SK-N-SH (cell line): ENCODE measurements around the gene ADAMTSL5. TPM values are rescaled to one million over a fixed set of nuclear protein-coding genes. Genes with fewer than 3 reads are reported as not detected.

Experiments used
- CTCF ChIA-PET: fragments of 300-600, 350-600 bp; formaldehyde crosslinking; extraction: SDS; loops from one replicate; lab custom pipeline; 2021; lab: Yijun Ruan, JAX
- POLR2A ChIA-PET: fragments of 350-600 bp; sonication (Branson Sonifier 250); formaldehyde crosslinking; extraction: SDS; loops from one replicate; lab custom pipeline; 2020; ENCODE audit warnings: antibody characterized with exemption, inconsistent platforms; lab: Yijun Ruan, JAX
- DNase-seq: peaks from one replicate; pipeline ENCODE4 v3.0.0; 2012
- H2AFZ ChIP-seq: fragments of 200-600 bp; sonication (generic); 2 replicates; pipeline ENCODE4 v1.8.1; 2016; ENCODE audit warnings: antibody characterized with exemption, mild to moderate bottlenecking, low read depth
- H3F3A ChIP-seq: fragments of 200-600 bp; sonication (generic); replicated peaks from 2 replicates; pipeline ENCODE3; 2016; ENCODE audit warnings: antibody characterized with exemption, mild to moderate bottlenecking; ENCODE audit not compliant: insufficient read depth
- H3K27ac ChIP-seq, 2 experiments: fragments of 200-500 bp in 1 of 2; fragments of 200-600 bp in 1 of 2; sonication (Bioruptor generic) in 1 of 2; sonication (generic), shearing (Covaris generic) in 1 of 2; 2 replicates each; pipeline versions ENCODE4 v1.5.1 to v1.6.1; 2014 to 2016; ENCODE audit warnings: low read depth in 2 of 2, inconsistent platforms in 1 of 2, low read length in 1 of 2, mild to moderate bottlenecking in 1 of 2, mixed read lengths in 1 of 2
- H3K27me3 ChIP-seq: fragments of 200-600 bp; sonication (generic), shearing (Covaris generic); 2 replicates; pipeline ENCODE4 v1.6.1; 2016; ENCODE audit warnings: mixed run types; ENCODE audit not compliant: insufficient read depth
- H3K36me3 ChIP-seq, 2 experiments: fragments of 200-500 bp in 1 of 2; fragments of 200-600 bp in 1 of 2; sonication (Bioruptor generic) in 1 of 2; sonication (generic) in 1 of 2; replicated peaks in 1 of 2; 2 replicates each; pipeline versions ENCODE3 to v1.5.1; 2014 to 2016; ENCODE audit warnings: low read length in 1 of 2, mild to moderate bottlenecking in 1 of 2; ENCODE audit not compliant: insufficient read depth in 2 of 2, control insufficient read depth in 1 of 2
- H3K4me1 ChIP-seq, 2 experiments: fragments of 200-500 bp in 1 of 2; fragments of 200-600 bp in 1 of 2; sonication (Bioruptor generic) in 1 of 2; sonication (generic), shearing (Covaris generic) in 1 of 2; 2 replicates each; pipeline versions ENCODE4 v1.5.1 to v1.6.1; 2014 to 2016; ENCODE audit warnings: low read depth in 1 of 2, low read length in 1 of 2, mixed run types in 1 of 2; ENCODE audit not compliant: insufficient read depth in 2 of 2, control insufficient read depth in 1 of 2
- H3K4me2 ChIP-seq: fragments of 200-600 bp; sonication (generic), shearing (Covaris generic); 2 replicates; pipeline ENCODE4 v1.6.1; 2017; ENCODE audit warnings: mixed run types
- H3K4me3 ChIP-seq, 2 experiments: fragments of 200-500 bp in 1 of 2; fragments of 200-600 bp in 1 of 2; sonication (Bioruptor generic) in 1 of 2; sonication (generic), shearing (Covaris generic) in 1 of 2; 2 replicates each; pipeline versions ENCODE4 v1.5.1 to v1.8.1; 2014 to 2016; ENCODE audit warnings: low read depth in 2 of 2, inconsistent platforms in 1 of 2, low read length in 1 of 2, mild to moderate bottlenecking in 1 of 2, mixed read lengths in 1 of 2, moderate library complexity in 1 of 2
- H3K79me2 ChIP-seq: fragments of 200-600 bp; sonication (generic); 2 replicates; pipeline ENCODE4 v1.8.1; 2017; ENCODE audit warnings: mild to moderate bottlenecking; ENCODE audit not compliant: insufficient read depth
- H3K9ac ChIP-seq: fragments of 200-600 bp; sonication (generic); 2 replicates; pipeline ENCODE4 v1.6.1; 2017; ENCODE audit warnings: mixed run types
- H3K9me2 ChIP-seq: fragments of 200-600 bp; sonication (generic); 2 replicates; pipeline ENCODE4 v1.6.1; 2017; ENCODE audit warnings: mixed run types
- H3K9me3 ChIP-seq: fragments of 200-600 bp; sonication (generic); 2 replicates; pipeline ENCODE4 v1.6.1; 2017; ENCODE audit warnings: mixed run types, mild to moderate bottlenecking, moderate library complexity
- H4K20me1 ChIP-seq: fragments of 200-600 bp; sonication (generic); 2 replicates; pipeline ENCODE4 v1.6.1; 2017; ENCODE audit warnings: mild to moderate bottlenecking, mixed run types; ENCODE audit not compliant: insufficient read depth
- ELF1 ChIP-seq: IDR thresholded peaks from 2 replicates; pipeline ENCODE4 v1.4.0; 2012
- FOXM1 ChIP-seq: IDR thresholded peaks from 2 replicates; pipeline ENCODE4 v1.4.0; 2012; ENCODE audit warnings: low read depth, mild to moderate bottlenecking
- GABPA ChIP-seq: IDR thresholded peaks from 2 replicates; pipeline ENCODE4 v1.4.0; 2012; ENCODE audit warnings: low read depth, mild to moderate bottlenecking
- GATA2 ChIP-seq: sonication (generic); formaldehyde crosslinking; IDR thresholded peaks from 2 replicates; pipeline ENCODE4 v1.5.0; 2020; ENCODE audit warnings: mild to moderate bottlenecking, missing genetic modification reagents
- MAX ChIP-seq: IDR thresholded peaks from 2 replicates; pipeline ENCODE4 v1.4.0; 2012; ENCODE audit warnings: low read depth
- MEF2A ChIP-seq: IDR thresholded peaks from 2 replicates; pipeline ENCODE4 v1.4.0; 2012; ENCODE audit warnings: low read depth, borderline replicate concordance
- MXI1 ChIP-seq: IDR thresholded peaks from 2 replicates; pipeline ENCODE4 v1.6.1; 2012; ENCODE audit warnings: mild to moderate bottlenecking, low read depth, low read length, improper control_type of control experiment
- PBX3 ChIP-seq: IDR thresholded peaks from 2 replicates; pipeline ENCODE4; 2012
- POLR2AphosphoS5 ChIP-seq: IDR thresholded peaks from 2 replicates; pipeline ENCODE4 v1.6.1; 2012; ENCODE audit warnings: low read depth, low read length
- RAD21 ChIP-seq: IDR thresholded peaks from 2 replicates; pipeline ENCODE4 v1.6.1; 2012; ENCODE audit warnings: mild to moderate bottlenecking, low read length
- RXRA ChIP-seq: IDR thresholded peaks from 2 replicates; pipeline ENCODE4 v1.4.0; 2012; ENCODE audit warnings: low read depth, mild to moderate bottlenecking, borderline replicate concordance
- TAF1 ChIP-seq: IDR thresholded peaks from 2 replicates; pipeline ENCODE4 v1.6.1; 2012; ENCODE audit warnings: low read depth, mild to moderate bottlenecking, low read length, moderate library complexity, borderline replicate concordance
- TCF12 ChIP-seq: IDR thresholded peaks from 2 replicates; pipeline ENCODE4 v1.4.0; 2012
- TEAD4 ChIP-seq: IDR thresholded peaks from 2 replicates; pipeline ENCODE4 v1.4.0; 2012; ENCODE audit warnings: mild to moderate bottlenecking, borderline replicate concordance; ENCODE audit not compliant: insufficient read depth
- USF1 ChIP-seq: IDR thresholded peaks from 2 replicates; pipeline ENCODE4 v1.4.0; 2012; ENCODE audit warnings: low read depth, borderline replicate concordance
- USF2 ChIP-seq: fragments of 150-350 bp; IDR thresholded peaks from 2 replicates; pipeline ENCODE4 v1.6.1; 2017; ENCODE audit warnings: antibody characterized with exemption, low read length, low read depth, borderline replicate concordance
- WGBS: methylation state at CpG from one replicate; pipeline ENCODE4 v1.1.6; 2017; ENCODE audit warnings: low lambda C conversion rate; 5-methylcytosine and 5-hydroxymethylcytosine counted together
- polyA plus RNA-seq, 3 experiments: library from polyadenylated mRNA; depleted of rRNA; stranded (reverse); fragments of >200 nt; gene quantifications; 2 replicates each; pipeline ENCODE4 v1.2.3, GENCODE V29; 2012

ADAMTSL5 gene
- polyA plus RNA-seq, 1 of the 3 experiments (the other 2 are of a cell fraction): 5.7 TPM

- ChIA-PET CTCF (interaction anchor here (3.6 kb wide), 1 partner anchor 15 kb away, joined by 19 read pairs; no protein-coding TSS in a partner anchor), POLR2A (no interaction called here)
- no peak overlapping the region for H3K4me3 ChIP-seq
- H3K4me1 ChIP-seq: peaks cover 0 to 8% of the 10 kb centered on the region in 2 experiments; a peak in 2 of 4 replicates
- no peaks in the 10 kb centered on the region for H3F3A ChIP-seq
- no peaks in the 10 kb centered on the region for H3K9me3 ChIP-seq
- WGBS: 90% methylated on average over 5 of the region's 17 CpGs
- H3K27ac ChIP-seq: no peak overlapping the region
- no peak overlapping the region for H3K4me2 ChIP-seq
- TF ChIP-seq TCF12 (no peak), GABPA (no peak), POLR2AphosphoS5 (no peak), USF1 (no peak), MAX (no peak), RXRA (no peak), GATA2 (CRISPR knock-in tag) (no peak), TEAD4 (no peak), MEF2A (no peak), USF2 (no peak), TAF1 (no peak), ELF1 (no peak), FOXM1 (no peak), MXI1 (no peak), RAD21 (no peak), PBX3 (no peak)
- no peaks in the 10 kb centered on the region for H3K9me2 ChIP-seq
- H4K20me1 ChIP-seq: peaks cover 98% of the 10 kb centered on the region
- peaks cover 98% of the 10 kb centered on the region for H3K79me2 ChIP-seq
- DNase-seq: no peak
- H3K9ac ChIP-seq: no peak overlapping the region
- H3K27me3 ChIP-seq: no peaks in the 10 kb centered on the region
- H3K36me3 ChIP-seq: peaks cover 0 to 2% of the 10 kb centered on the region in 2 experiments
- H2AFZ ChIP-seq: no peak overlapping the region
Measured at GRCh38 chr19:1561236-1561842, 48.5 kb upstream of the ADAMTSL5 start.
